ENCODE results near the gene SLC25A43.
"Not testable (repeated sequence)": the region's sequence is repeated elsewhere in the genome, so short reads cannot be mapped to it uniquely, and the experiment has no call there.

SLC25A43 gene

GRCh38 chrX:119468551-119469312 lies 69.6 kb downstream of the SLC25A43 start:
- peak; percentile 89 for DNase-seq

- no peak for DNase-seq
Measured at GRCh38 chrX:119469313-119469635, 70.1 kb downstream of the SLC25A43 start.

- DNase-seq = peak; percentile 16
Measured at GRCh38 chrX:119474615-119475388, 75.7 kb downstream of the SLC25A43 start.

GRCh38 chrX:119475389-119476101 lies 76.4 kb downstream of the SLC25A43 start:
- peak; percentile 13 for DNase-seq

GRCh38 chrX:119477812-119478232 lies 78.7 kb downstream of the SLC25A43 start:
- no peak for DNase-seq

GRCh38 chrX:119478504-119478903 lies 79.4 kb downstream of the SLC25A43 start:
- no peak for DNase-seq

GRCh38 chrX:119479845-119480244 lies 80.7 kb downstream of the SLC25A43 start:
- DNase-seq = no peak

GRCh38 chrX:119481323-119481801 lies 82.2 kb downstream of the SLC25A43 start:
- no peak for DNase-seq

- DNase-seq = no peak
Measured at GRCh38 chrX:119482041-119482440, 82.9 kb downstream of the SLC25A43 start.

- peak; percentile 79 for DNase-seq
Measured at GRCh38 chrX:119482481-119483480, 83.6 kb downstream of the SLC25A43 start.

GRCh38 chrX:119486745-119487144 lies 87.6 kb downstream of the SLC25A43 start:
- no peak for DNase-seq

- not testable (repeated sequence) for DNase-seq
Measured at GRCh38 chrX:119487766-119488165, 88.6 kb downstream of the SLC25A43 start.

- DNase-seq = peak; percentile 58
Measured at GRCh38 chrX:119488749-119489148, 89.6 kb downstream of the SLC25A43 start.

- no peak for DNase-seq
Measured at GRCh38 chrX:119489212-119490074, 90.3 kb downstream of the SLC25A43 start.

- no peak for DNase-seq
Measured at GRCh38 chrX:119492463-119492862, 93.3 kb downstream of the SLC25A43 start.

- DNase-seq = not testable (repeated sequence)
Measured at GRCh38 chrX:119493851-119494495, 94.8 kb downstream of the SLC25A43 start.

- DNase-seq = no peak
Measured at GRCh38 chrX:119495734-119496726, 96.9 kb downstream of the SLC25A43 start.

GRCh38 chrX:119497185-119497584 lies 98.0 kb downstream of the SLC25A43 start:
- no peak for DNase-seq
